ENCODE measurements around the gene DHRS3.

DHRS3 gene

DNA sequence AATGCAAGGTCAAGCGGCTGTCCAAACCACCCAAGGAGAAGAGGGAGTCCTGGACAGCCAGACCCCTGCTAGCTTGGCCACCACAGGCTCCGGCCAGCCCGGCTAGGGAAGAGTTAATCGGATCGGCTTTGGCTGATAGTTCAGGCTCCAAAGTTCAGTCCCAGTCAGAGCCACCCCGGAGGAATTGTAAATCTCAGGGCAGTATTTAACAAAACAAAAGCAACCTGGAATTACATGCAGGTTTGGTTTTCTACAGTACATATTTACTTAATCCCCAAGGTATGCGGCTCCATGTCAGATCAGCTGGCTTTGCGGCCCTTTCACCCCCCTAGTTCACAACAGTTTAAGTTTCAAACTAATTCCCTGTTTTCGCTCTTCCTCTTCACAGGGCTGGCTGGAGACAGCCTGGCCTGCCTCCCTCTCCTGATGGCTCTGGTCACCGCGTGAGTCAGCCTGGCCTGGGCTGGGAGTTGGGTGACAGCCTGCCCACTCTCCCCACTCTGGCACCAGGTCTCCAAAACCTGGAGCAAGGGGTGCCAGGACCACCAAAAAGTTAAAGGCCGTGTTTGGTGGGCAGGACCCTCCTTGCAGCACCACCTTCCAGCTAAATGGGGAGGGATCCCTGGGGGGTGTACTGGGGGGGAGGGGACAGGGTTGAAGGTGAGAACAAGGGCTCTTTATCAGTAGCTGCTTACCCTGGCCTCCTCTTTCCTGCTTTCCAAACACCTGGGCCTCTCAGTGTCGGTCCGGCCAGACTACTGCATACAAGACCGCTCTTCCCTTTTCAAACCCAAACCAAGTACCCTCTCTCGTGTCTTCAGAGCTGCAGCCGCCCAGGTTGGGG lies 1.9 kb downstream of the DHRS3 start:
- peak; percentile 71 for DNase-seq

DNA sequence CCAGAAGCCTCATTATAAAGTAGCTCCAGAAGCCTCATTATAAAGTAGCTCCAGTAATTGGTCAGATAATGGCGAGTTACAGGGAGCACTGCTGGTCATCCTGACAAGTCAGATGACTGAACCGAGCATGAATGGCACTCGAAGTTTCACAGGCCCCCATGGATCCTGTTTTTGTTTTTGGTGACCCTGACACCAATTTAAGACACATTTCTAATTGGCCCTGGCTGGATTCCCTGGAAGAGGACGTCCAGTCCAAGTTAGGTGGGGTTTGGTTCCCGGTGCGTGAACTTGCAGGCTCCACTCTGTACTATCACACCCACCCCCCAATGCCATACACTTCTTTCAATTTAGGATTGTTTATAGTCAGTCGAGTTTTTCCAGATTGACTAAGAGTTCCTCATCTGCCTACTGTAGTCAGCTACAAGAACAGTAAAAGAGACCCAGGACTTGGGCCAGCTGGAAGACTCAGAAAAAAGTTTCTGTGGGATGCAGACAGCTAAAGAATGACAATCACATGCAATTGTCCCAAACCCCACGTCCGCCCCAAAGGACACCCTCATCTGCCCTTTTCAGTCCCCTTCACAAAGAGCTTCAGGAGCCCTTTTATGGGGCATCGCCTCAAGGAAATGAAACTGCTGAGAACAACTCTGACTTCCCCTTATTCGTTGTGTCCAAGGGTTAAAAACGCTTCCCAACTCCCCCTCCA lies 2.7 kb downstream of the DHRS3 start:
- peak; percentile 73 for DNase-seq

DNA sequence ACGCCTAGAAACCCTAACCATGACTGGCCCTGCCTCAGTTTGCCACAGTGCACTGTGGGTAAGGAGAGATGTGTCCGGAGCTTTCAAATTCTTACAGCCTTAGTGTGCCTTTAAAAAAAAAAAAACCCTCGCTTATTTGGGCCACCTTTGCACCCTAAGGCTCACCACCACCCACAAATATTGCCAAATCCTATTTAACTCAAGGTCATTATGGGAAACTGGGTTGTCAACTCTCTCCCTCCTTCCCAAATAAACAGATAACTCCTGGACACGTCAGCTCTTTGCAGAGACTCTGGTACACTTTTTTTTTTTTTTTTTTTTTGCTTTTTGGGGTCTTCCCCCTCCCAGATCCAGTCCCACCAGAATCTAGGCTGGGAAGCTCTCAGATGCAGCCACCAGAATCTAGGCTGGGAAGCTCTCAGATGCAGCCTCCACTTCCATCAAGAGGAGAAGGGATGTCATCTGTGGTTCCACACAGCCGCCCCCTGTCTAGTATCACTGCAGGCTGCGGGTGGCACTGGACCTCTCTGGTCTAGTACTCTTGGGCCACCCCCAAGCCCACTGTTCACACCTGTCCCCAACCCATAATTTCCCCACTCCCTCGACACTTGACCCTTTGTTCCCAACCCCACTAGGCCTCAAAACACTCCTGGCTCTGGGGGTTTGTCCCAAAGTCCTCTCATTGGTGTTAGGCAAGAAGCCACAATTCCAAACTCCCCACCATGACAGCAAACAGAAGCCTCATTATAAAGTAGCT lies 3.4 kb downstream of the DHRS3 start:
- DNase-seq = no peak

DNA sequence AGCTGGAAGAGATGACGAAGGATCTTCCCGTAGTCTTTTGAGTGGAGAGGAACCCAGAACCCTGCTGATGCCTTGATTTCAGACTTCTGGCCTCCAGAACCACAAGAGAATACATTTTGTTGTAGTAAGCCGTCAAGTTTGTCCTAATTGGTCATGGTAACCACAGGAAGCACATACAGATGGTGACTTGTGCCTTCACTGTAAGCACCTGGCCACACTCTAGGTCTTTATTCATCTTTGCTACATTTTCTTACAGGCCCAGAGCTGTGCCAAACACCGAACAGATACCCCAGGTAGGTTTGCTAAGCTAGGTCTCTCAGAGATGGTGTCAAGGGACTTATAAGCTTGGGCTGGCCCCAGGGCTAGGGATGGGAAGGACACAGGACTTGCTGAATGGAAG lies 4.8 kb downstream of the DHRS3 start:
- DNase-seq = no peak

DNA sequence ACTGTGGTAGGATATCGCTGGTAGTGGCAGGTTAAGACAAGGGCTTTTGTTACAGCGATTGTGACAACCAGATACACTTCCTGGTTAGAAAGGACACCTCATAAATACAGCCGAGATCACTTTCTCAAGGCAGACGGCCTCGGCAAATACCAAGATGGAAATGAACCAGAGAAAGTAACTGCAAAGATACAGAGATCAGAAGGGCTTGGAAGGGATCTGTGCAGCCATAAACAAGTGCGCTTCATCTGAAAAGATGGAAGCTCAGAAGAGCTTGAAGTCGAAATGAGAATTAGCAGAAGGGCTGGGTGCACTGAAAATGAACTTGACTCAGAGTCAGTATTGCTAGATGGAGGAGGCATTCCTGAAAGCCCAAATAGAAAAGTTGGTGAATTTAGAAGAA lies 7.1 kb downstream of the DHRS3 start:
- no peak for DNase-seq

DNA sequence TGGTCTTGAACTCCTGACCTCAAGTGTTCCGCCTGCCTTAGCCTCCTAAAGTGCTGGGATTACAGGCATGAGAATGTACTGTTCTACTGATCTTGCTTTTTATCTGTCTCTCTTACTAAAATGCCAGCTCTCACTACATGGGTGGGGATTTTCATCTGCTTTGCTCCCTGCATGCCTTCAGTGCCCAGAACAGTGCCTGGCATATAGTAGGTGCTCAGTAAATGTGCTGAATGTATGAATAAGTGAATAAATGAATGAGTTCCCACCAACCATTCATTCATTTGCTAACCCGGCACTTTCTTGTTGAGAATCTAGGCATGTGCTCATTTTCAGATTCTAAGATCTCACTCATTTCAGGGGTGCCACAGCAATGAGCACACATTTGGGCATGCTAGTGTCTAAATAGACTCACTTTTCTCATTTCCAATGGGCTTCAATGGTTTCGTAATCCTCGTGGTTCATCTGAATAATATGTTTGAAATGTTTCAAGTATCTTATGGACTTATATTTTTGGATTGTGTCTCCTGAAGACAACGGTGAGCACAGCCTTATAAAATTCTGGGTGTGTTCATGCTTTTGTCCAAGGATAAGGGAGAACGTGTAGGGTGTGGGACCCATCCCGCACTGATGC lies 7.6 kb downstream of the DHRS3 start:
- DNase-seq = no peak

DNA sequence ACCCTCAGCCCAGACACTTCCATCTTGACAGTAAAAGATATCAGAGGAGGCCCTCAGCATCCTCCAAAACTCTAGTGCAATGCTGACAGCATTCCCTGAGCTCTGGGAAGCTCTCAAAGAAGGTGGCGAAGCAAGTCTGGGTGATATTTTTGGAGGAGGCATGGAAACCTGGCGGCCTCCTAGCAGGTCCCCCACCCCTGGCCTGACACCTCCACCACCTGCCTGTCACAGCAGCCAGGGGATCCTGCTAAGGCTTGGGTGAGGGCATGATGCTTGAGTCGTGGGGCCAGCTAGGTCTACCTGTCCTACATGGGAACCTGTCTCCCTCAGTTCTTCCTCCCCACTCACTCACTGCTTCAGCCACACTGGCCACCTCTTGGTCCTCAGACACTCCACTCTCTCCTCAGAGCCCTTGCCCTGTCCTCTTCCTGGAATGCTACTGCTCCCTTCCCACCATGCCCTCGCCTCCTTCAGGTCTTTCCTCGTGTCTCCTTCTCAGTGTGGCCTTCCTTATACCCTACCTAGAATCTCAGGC lies 8.5 kb downstream of the DHRS3 start:
- DNase-seq = no peak

DNA sequence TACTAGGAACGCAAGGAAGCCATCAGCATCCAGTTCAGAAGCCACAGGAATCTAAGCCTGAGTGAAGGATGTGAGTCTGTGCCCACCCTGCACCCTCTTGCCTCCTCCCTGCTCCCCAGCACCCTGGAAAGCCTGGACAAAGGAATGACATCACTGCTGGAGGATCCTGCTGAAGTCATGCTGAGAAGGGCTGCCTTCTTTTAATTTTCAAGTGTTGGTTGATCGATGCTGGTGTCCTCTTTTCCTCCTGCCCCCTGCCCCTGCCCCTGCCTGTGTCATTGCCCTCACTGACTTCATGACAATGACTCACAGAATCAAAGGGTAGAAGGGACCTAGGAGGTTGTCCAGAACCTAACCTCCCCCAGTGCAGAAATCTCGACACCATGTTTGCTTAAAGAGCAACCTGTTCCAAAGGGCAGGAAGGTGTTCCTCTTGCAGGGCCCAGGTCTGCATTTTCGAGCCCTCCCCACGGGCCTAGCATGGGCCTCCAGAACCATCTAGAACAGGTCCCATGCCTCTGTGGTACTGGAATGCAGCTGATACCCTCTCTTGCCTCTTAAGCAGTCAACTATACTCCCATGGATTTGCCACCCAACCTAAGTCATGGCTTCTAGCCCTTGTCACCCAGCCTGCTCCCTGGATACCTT lies 9.6 kb downstream of the DHRS3 start:
- no peak for DNase-seq

DNA sequence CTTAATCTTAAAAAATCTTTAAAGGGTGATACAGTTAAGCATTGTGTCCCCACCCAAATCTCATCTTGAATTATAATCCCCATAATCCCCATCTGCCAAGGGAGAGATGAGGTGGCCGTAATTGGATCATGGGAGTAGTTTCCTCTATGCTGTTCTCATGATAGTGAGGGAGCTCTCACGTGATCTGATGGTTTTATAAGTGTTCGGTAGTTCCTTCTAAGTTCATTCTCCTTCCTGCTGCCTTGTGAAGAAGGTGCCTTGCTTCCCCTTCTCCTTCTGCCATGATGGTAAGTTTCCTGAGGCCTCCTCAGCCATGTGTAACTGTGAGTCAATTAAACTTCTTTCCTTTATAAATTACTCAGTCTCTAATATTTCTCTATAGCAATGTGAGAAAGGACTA lies 10.7 kb downstream of the DHRS3 start:
- DNase-seq = no peak

DNA sequence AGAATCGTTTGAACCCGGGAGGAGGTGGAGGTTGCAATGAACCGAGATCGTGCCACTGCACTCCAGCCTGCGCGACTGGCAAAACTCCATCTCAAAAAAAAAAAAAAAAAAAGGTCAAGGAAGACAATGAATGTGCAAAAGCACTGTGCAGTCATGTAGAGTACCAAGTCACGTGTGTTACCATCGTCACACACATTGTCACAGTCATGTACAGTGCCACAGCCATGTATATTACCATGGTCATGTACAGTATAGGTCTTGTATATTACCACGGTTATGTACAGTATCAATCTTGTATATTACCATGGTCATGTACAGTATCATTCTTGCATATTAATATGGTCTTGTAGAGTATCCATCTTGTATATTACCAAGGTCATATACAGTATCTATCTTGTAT lies 13.0 kb downstream of the DHRS3 start:
- no peak for DNase-seq

DNA sequence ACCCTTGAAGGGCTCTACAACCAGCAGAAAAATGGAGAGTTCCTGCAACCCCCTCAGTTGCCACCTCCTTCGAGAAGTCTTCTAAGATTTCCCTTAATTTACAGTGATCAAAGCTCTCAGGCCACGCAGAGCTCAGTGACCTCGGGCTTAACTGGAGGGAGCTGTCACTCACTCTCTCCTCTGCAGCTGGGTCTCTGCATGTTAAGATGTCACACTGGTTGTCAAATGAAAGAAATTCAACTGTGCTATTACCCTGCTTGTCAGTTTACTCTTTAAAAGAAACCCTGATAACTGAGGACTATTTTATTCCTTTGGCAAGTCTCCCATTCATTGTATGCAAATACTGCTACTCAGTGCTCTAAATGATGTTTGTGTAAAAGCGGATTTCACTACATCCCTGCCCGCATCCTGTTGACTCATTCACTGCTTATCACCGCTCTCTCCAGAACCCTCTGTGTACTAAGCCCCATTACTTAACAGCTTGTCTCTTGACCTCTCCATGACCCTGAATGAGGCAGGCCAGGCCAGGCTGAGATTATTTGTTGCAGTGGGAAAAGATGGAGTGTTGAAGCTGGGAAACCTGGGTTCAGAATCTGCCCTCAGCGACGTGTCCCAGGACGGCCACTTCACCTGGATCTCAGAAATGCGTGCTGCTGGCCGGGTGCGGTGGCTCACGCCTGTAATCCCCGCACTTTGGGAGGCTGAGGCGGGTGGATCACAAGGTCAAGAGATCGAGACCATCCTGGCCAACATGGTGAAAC lies 13.7 kb downstream of the DHRS3 start:
- DNase-seq = peak; percentile 67

DNA sequence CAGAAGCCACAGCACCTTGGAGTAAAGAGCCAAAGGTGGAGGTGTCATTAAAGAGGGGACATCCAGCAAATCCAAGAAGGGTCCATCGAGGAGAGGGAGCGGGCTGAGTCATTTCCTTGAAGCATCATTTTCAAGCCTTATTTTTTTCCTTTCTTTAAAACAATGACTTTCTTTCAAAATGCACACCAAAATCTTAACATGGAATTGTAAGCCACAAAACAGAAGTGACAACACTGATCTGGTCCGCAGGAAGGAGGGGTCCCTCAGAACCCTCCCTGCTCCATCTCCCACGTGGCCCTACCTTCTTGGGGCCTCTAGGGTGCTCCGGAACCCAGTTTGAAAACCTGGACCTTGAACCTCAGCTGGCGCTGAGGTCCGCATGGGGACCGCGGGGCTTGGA lies 14.8 kb downstream of the DHRS3 start:
- DNase-seq = no peak

DNA sequence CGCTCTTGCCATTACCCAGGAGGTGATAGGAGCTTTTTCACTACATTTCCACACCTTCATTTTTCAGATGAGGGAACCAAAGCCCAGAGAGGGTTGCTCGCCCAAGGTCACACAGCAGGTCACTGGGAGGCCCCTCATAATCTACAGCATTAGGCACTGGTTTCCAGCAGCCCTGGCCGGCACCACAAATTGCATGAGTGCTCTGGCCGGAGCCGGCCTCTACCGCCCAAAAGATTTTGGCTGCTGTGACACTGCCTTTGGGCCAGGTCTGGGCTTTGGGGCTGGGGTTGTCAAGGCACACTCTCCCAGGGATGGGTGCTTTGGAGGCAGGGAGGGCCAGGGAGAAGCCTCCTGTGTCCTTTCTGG lies 15.4 kb downstream of the DHRS3 start:
- no peak for DNase-seq

DNA sequence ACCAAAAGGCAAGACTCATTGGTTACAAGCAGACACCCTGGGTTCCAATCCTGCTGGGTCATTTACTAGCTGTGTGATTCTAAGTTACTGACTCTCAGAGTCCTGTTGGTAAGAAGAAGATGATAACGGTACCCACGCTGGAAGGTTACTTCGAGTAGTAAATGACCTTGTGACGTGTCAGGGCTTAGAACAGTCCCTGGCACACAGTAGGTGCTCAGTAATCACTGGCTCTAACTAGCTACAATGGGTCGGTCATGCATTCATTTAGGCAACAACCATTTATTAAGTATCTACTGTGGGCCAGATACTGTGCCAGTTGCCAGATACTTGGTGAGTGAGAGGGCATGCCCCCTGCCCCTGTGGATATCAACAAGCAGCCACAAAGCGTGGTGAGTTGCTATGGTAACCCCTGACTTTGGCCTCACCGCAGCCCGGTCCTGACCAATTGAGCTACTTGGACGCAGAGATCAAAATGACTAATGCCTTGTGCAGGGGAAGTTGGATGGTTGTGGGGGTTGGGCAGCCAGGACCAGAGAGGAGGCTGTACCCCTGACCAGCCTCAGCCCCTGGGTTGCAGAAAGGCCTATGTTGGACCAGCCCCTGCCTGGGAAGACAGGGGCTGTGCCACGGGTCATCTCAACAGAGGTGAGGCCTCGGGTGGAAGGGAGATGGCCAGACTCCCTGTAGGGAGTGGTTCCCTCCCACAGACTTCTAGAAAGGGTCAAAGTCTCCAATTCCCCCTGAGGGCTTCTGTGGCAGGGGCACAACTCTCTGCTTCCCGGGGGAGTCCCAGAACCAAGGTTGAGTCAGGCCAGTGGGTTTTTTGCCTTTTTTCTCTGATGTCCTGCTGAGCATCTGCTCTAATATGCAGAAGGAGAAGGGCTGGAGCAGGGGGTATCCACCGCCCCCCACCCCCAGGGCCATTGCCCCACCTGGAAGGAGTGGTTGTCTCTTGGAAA lies 16.0 kb downstream of the DHRS3 start:
- DNase-seq = peak; percentile 38

DNA sequence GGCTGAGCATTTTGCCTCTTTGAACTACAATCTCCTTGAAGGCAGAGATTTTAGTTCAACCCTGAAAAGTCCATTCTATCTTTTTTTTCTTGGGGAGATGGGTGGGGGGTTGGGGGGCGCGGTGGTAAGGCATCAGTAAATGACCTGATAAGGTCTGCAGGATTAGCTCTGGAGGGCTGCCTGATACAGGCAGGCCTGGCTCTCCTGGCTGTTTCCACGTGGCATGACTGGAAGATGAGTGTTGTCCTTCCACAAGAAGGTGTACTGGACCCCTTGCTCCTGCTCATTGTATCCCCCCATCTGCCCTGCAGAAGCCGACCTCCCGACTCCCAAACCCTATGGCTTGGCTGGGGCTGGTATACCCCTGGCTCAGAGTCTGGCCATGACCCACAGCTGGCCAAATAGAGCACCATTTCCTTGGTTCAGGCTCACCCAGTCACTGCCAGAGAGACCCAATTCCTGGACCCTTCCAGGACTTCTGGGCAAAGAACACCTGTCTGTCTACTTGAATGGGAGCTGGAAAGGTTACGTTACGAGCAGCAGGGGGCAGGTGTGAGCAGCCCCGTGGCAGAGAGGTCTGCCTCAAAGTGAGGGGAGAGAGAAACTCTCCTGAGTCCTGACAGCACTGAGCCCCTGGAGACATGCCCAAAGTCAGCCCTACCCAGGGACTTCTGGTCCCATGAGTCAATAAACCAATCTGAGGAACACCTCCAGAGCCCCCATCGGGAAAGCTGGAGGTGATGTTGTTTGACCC lies 17.0 kb downstream of the DHRS3 start:
- peak; percentile 42 for DNase-seq

DNA sequence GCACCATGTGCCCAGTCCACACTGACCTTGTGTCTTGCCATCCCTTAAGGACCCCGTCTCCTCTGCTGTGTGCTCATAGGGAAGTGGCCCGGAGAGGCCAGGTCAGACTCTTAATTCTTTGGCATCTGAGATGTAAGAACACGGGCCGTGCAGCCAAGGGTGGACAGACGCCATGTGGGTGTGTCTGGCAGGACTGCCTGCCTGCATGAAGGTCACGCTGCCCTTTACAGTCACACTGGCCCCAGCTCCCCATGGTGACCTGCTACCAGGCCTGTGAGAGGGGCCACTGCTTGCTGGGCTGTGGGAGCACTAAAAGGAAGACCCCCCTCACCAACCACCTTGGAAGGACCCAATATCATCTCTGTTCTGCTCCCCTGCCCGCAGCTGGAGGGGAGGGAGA lies 17.7 kb downstream of the DHRS3 start:
- no peak for DNase-seq

DNA sequence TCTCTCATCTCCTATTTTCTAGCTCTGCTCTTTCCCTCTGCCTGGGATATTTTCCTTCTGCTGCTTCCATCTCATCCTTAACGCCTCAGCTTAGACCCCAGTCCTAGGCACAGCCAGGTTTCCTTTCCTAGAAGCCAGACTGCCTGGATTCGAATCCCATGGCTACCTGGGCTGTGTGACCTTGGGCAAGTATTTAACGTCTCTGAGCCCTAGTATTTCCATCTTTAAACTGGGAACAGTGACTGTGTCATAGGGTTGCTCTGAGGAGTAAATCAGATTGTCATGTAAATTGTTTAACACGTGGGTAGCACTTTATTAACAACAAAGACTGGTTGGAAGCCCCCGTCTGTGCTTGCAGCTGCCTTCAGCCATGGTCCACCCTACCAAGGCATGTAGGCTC lies 18.4 kb downstream of the DHRS3 start:
- no peak for DNase-seq

DNA sequence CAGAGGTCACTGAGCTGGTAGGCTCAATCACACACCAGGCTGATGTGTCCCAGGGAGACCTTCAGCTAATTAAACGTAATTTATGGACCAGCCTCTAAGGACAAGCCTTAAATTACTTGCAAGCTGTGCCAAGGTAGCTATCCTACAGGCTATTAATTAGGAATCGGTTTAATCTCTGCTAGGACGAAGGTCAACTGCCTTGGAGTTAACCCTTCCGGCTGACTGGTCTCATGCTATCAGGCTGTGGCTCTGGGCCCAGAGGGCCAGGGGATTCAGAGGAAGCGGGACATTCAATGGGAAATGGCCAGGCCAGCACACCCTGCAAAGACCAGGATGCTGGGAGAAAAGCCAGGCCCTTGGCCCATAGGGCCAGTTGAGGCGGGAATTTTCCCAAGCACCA lies 19.0 kb downstream of the DHRS3 start:
- DNase-seq = peak; percentile 51

DNA sequence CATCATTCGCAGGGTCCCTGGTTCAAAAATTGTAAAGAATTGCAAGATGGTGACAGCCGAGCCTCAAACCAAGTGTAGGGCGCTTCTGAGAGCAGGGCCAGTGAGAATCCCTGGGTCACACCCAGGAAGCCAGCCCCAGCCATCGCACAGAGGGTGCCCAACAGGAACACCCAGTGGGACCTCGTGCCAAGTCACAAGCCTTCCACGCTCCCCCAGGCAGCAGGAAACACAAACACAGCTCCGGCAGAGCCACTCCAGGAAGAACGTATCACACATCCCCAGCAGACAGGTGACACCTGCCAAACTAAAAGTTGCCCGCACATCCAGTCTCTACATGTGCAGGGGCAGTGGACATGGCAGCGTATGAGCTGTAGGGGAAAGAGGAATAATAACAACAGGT lies 20.2 kb downstream of the DHRS3 start:
- no peak for DNase-seq
